Activated T-cell treated with anti-CD3 and anti-CD28 coated beads for 24 hours (primary cell): Measurements from ENCODE around the gene RELN.

Experiments used
- DNase-seq: peaks from one replicate; pipeline ENCODE4 v3.0.0-alpha.2; 2020; ENCODE audit warnings: low read depth

Gene RELN

DNA sequence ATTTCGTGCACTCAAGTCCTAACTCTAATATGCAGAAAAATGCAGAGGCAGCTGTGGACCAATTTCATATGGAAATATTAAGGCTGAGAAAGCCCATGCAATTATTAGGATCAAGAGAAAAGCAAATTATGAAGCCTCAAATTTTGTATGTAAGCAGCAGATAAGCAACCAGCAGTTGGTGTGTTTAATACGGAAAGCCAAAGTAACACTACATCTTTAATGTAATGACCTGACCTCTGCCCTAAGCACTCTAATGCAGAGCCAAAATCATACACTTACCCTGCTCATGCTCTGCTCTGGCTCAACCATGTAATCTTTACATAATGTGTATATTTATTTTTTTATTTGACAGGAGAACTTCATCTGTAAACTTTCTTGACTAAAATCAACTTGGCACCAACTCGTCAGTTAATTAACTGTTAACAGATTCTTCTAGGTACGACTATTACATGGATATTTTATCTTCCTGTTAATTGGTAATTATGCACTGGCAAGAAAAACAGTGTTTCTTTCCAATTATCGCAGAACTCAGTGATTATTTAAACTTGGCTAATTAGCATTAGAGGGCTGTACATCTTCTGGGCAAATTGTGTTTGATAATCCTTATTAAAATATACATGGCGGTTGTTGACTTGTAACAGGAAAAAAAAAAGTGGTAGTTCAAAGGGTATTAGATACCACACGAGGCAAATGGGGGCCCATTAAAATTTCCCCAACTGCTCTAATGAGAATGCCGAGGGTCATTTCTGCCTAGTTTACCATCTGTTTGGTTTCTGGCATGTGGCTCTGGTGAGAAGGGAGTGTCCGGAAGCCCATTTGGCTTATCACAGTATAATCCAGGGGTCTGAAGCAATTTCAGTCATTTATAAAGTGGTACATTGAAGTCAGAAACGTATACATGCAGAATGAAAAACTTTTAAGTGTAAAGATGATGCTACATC is 94.5 kb downstream of the RELN start:
- no peak for DNase-seq

- no peak for DNase-seq
Measured at GRCh38 chr7:103893350-103893749, 96.1 kb downstream of the RELN start.

GRCh38 chr7:103889451-103889850 is 100.0 kb downstream of the RELN start:
- no peak for DNase-seq

DNA sequence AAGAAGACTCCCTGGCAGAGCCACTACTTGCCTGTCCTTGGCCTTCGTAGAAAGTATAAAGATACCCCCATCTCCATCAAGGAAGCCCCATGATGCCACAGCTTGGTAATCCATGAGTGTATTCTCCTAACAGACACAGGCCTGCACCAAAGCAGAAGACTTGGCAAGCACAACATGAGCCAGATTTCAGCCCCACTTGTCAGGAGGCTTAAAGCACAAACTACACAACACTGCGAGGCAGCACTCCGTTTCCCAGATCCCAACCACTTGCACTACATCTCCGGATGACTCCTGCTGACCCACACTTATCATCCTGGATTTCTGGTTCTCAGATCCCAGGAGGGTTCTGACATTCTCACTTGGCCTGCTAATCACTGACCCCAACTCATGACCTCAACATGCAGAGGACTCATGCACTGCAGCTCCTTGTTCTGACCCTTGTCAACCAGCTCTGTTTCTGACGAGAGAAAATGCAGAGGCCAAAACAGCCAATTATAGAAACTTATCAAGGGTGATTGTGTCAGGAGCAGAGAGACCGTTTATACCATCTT is 100.8 kb downstream of the RELN start:
- no peak for DNase-seq

- no peak for DNase-seq
Measured at GRCh38 chr7:103887853-103888602, 101.4 kb downstream of the RELN start.

GRCh38 chr7:103887050-103887449 is 102.4 kb downstream of the RELN start:
- DNase-seq: no peak

DNA sequence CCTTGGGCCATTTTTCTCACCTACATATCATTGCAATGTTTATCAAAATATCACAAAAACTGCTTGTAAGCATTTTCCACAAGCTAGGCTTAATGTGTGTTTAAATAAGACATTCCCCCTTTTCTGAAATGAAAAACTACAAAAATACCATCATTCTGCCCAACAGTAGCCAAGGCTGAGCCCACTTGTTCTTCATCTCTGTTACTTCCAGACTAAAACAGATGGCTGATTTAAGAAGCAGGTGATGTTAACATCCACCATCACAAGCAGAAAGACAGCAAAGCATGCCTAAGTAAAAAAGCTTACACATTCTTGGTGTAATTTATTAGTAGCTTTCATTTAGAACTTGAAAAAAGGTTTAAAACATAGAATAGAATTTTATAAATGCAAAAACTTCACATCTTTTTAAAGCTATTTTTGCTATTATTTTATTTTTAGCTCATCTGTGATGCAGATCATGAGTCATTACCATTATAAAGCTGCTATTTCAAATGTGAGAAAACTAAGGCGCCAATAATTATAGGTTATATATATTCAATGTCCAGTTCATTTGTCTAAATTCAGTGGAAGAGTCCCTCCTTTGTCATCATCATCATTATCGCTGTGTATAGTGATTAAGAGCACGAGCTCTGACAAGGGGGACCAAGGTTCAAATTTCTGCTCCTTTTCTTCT is 109.4 kb downstream of the RELN start:
- DNase-seq: no peak

GRCh38 chr7:103879411-103879810 is 110.0 kb downstream of the RELN start:
- no peak for DNase-seq

GRCh38 chr7:103877565-103877964 is 111.9 kb downstream of the RELN start:
- no peak for DNase-seq

DNA sequence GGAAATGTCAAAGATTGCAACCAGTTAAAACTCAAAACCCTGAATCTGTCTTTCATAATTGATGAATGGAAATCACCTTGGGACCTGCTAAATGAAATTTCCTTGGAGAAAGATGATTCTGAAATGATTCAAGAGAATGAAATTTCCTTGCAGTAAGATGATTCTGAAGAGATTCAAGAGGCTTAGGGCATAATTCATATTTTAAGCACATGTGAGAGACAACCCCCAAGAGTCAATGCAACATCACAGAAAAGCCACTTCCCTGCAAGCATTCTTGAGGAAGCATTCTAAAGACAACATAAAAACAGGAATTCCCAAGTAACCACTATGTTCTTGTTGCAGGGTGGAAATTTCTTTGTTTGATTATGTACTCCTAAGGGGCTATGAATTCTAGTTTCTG is 113.7 kb downstream of the RELN start:
- no peak for DNase-seq

DNA sequence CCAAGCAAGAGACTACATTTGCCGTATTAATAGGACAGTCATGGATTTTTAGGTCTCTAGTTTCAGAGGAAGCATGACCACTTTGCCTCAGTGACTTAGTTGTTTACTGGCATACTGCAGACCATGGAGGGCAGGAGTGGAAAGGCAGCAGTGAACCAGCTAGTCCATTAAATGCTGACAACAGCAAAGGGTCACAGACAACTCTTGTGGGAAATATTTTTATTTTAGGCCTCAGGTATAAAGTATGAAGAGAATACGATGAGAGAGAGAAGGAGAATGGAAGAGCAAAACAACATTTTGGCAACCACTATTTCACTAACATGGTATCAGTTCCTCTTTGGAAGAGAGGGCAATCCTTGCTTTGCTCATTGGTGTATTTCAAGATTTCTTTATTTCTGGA is 118.0 kb downstream of the RELN start:
- no peak for DNase-seq

DNA sequence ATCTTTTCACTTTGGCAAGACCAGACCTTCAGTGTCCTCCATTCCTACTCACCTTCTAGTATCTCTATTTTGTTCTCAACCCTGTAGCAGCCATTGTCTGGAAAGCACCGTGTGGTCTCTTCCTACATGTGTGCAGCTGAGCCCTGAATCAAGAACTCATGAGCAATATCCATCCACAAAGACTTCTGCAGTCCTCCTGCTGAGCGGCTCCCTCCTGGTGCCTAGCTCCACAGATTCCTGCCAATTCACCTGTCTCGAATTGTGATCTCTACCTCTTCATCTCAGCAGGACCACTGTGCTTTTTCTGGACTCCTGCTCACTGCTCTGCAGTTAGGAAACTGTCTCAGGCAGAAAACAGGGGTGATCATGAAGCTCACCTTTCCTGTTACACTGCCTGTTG is 118.8 kb downstream of the RELN start:
- no peak for DNase-seq

DNA sequence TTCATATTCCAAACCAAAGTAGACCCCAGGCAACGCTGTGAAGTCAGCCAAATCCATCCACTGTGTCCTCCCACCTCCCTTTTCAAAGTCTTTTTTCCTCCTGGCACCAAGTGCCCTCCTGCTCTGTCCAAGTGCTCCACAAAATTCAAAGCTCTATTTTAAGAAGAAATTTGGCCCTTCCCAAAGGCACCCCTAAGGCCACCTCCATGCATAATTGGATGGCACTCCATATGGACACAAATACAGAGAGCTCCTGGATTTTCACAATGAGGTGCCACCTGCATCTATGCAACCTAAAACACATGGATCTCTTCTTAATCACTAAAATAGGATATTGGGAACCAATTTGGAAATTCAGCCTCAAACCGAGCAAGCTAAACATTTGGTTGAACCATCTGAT is 121.6 kb downstream of the RELN start:
- DNase-seq: no peak

DNA sequence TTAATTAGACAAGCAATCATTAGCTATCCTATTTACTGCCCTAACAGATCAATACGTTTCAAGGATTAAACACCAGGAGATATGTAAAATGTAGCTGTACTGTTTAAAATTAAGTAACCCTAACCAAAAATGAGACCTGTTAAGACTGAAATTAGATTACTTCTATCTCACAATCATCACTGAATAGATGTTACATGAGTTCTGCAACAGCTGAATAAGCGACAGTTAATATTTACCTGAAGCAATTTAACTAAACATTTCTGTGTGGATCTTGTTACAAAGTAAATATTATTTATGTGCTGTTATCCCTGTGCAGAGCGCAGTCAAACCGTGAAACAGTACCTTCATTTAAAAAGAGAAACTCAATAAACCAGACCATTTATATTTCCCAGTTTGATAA is 122.5 kb downstream of the RELN start:
- DNase-seq: no peak

DNA sequence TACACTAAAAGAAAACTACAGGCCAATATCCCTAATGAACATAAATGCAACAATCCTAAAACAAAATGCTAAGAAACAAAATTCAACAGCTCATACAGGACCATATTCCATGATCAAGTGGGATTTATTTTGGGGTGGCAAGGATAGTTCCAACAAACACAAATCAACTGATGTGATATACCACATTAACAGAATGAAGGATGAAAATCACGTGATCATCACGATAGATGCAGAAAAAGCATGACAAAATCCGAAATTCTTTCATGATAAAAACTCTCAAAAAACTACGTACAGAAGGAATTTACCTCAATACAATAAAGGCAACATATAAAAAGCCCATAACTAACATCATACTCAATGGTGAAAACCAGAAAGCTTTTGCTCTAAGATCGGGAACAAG is 124.0 kb downstream of the RELN start:
- no peak for DNase-seq

DNA sequence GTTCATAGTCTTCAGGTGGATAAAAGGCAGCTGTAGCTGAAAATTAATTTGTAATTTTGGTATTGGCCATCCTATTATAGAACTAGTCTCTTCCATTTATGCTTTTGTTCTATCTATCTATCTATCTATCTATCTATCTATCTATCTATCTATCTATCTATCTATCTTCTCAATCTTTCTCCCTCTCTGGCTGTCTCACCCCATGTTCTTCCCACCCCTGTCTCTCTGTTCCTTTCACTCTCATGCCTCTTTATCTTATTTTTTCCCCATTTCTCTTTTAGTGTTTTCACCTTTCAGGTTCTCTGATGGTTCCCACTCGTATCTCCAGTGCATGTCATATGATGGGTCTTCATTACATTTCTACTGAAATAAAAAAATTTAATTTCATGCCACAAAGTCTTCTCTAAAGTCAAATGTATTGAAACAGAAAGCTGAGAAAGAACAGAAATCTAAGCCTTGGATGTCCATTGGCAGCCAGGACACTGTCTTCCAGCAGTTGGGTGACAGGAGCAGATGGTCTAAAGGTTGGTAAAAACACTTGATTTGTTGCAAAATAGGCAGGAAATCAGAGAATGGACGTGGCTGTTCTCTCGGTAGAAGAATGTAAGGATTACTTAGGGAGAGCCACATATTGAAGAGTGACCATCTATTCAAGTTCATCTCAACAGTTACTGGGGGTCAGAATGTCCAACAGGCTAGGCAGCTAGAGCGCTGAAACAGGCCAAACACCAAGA is 127.0 kb downstream of the RELN start:
- DNase-seq: no peak

- DNase-seq: no peak
Measured at GRCh38 chr7:103859709-103860108, 129.7 kb downstream of the RELN start.

GRCh38 chr7:103857435-103857834 is 132.0 kb downstream of the RELN start:
- DNase-seq: no peak

GRCh38 chr7:103856929-103857328 is 132.5 kb downstream of the RELN start:
- DNase-seq: no peak

DNA sequence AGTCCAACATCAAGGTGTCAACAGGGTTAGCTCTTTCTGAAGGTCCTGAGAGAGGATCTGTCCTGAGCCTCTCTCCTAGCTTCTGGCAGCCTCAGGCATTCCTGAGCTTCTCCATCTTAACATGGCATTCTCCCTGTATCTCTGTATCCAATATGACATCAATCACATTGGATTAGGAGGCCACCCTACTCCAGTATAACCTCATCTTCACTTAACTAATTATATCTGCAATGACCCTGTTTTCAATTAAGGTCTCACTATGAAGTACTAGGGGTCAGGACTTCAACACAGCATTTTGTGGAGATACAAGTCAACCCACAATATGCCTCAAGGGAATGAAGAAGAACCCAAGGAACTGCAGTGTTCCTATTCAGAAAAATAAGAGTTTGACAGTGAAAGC is 133.8 kb downstream of the RELN start:
- DNase-seq: no peak

DNA sequence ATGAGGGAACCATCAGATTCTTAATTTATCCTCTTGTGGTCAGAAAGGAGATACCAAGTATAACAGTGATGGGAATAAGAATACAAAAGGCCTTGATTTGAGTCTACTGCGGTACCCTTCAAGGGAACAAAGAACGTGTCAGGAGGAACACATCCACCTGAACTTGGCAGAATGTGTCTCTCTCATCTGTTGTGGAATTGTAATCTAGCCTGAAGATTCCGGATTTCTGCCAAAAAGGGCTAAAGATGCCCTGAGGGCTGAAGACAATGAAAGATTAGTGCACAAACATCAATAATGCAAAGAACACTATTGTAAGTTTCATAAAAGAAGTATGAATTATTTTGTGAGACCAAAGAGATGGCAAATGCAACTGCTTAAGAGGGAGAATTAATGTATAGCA is 134.8 kb downstream of the RELN start:
- DNase-seq: no peak

- DNase-seq: no peak
Measured at GRCh38 chr7:103851357-103851756, 138.1 kb downstream of the RELN start.
